Liver (tissue), 3 donors: Measurements from ENCODE around the gene CYP4X1.
"Not testable (repeated sequence)": the region's sequence is repeated elsewhere in the genome, so short reads cannot be mapped to it uniquely, and the experiment has no call there.

ENCODE experiments used
- CTCF ChIP-seq: fragments of 150-350 bp; IDR thresholded peaks from 2 replicates; pipeline ENCODE4 v1.5.1; 2017; ENCODE audit warnings: improper control_type of control experiment, low read depth, low read length; ENCODE audit not compliant: missing input control
- RAD21 ChIP-seq, 2 donors: IDR thresholded peaks; 2 replicates each; pipeline ENCODE4 v1.6.1; 2016; ENCODE audit warnings: antibody characterized with exemption in 2 of 2, mild to moderate bottlenecking in 2 of 2
- RXRA ChIP-seq, 2 donors: IDR thresholded peaks; 2 replicates each; pipeline ENCODE4 v1.6.1; 2017 to 2018; ENCODE audit warnings: antibody characterized with exemption in 2 of 2, mild to moderate bottlenecking in 1 of 2
- YY1 ChIP-seq: IDR thresholded peaks from 2 replicates; pipeline ENCODE4 v1.6.1; 2016; ENCODE audit warnings: antibody characterized with exemption, mild to moderate bottlenecking
- donor health status: healthy.
- donor health status: healthy.

- TF ChIP-seq YY1; CTCF; RAD21 (IDR thresholded peaks at IDR 0.05); RXRA (IDR thresholded peaks at IDR 0.05): not testable (repeated sequence)
These were observed 17.0 kb upstream of the CYP4X1 start for GRCh38 chr1:47006437-47006836.
